ENCODE data around the gene HUS1B. TPM values are rescaled to one million over a fixed set of nuclear protein-coding genes. Genes with fewer than 3 reads are reported as not detected.

Gene HUS1B
- total RNA-seq, 1 donor from 2014 or later: 0.98 TPM

- H3K27ac ChIP-seq: no peak overlapping the region
- H3K9me3 ChIP-seq: no peaks in the 10 kb centered on the region
- H3K36me3 ChIP-seq: no peaks in the 10 kb centered on the region
- TF ChIP-seq POLR2AphosphoS5 (IDR thresholded peaks at IDR 0.05; ENCODE audit: insufficient read depth in 1 of 2, low read depth in 1 of 2): no peak
- no peak for TF ChIP-seq POLR2A (IDR thresholded peaks at IDR 0.05)
- no peak for TF ChIP-seq CTCF (IDR thresholded peaks at IDR 0.05)
- DNase-seq (ENCODE audit: extremely low spot score in 2 of 2): no peak
- no peaks in the 10 kb centered on the region for H3K4me1 ChIP-seq
- intact Hi-C loops (cut with DNase I): no loop called here
- H3K27me3 ChIP-seq: no peaks in the 10 kb centered on the region
- H3K4me3 ChIP-seq: no peak overlapping the region
Measured at GRCh38 chr6:642805-643204, 14.1 kb downstream of the HUS1B start.

- intact Hi-C loops (cut with DNase I): no loop called here
- Histone ChIP-seq H3K4me1 (no peaks in the 10 kb centered on the region), H3K27me3 (no peaks in the 10 kb centered on the region), H3K27ac (no peak overlapping the region), H3K9me3 (no peaks in the 10 kb centered on the region), H3K36me3 (peaks cover 0 to 13% of the 10 kb centered on the region in 2 donors), H3K4me3 (no peak overlapping the region)
- no peak for TF ChIP-seq CTCF (IDR thresholded peaks at IDR 0.05)
- TF ChIP-seq POLR2A (IDR thresholded peaks at IDR 0.05): no peak
- no peak for TF ChIP-seq POLR2AphosphoS5 (IDR thresholded peaks at IDR 0.05; ENCODE audit: insufficient read depth in 1 of 2, low read depth in 1 of 2)
- DNase-seq (ENCODE audit: extremely low spot score in 2 of 2): no peak
Measured at GRCh38 chr6:641225-641985, 15.5 kb downstream of the HUS1B start.

- intact Hi-C loops (cut with DNase I): no loop called here
Measured at GRCh38 chr6:636488-636887, 20.4 kb downstream of the HUS1B start.

GRCh38 chr6:635233-635632 lies 21.7 kb downstream of the HUS1B start:
- intact Hi-C loops (cut with DNase I): no loop called here
- Histone ChIP-seq H3K36me3 (peaks cover 0 to 23% of the 10 kb centered on the region in 2 donors), H3K4me3 (no peak overlapping the region), H3K4me1 (no peaks in the 10 kb centered on the region), H3K9me3 (no peaks in the 10 kb centered on the region), H3K27me3 (no peaks in the 10 kb centered on the region), H3K27ac (no peak overlapping the region)
- no peak for DNase-seq (ENCODE audit: extremely low spot score in 2 of 2)
- no peak for TF ChIP-seq POLR2AphosphoS5 (IDR thresholded peaks at IDR 0.05; ENCODE audit: insufficient read depth in 1 of 2, low read depth in 1 of 2)
- TF ChIP-seq CTCF (IDR thresholded peaks at IDR 0.05): no peak
- TF ChIP-seq POLR2A (IDR thresholded peaks at IDR 0.05): no peak

More at GRCh38 chr6:636488-636887, 20.4 kb downstream of the HUS1B start:
- no peak for DNase-seq (ENCODE audit: extremely low spot score in 2 of 2)
- Histone ChIP-seq H3K36me3 (peaks cover 0 to 18% of the 10 kb centered on the region in 2 donors), H3K27me3 (no peaks in the 10 kb centered on the region), H3K4me1 (no peaks in the 10 kb centered on the region), H3K4me3 (no peak overlapping the region), H3K27ac (no peak overlapping the region), H3K9me3 (no peaks in the 10 kb centered on the region)
- TF ChIP-seq POLR2A (IDR thresholded peaks at IDR 0.05) (no peak), POLR2AphosphoS5 (IDR thresholded peaks at IDR 0.05; ENCODE audit: insufficient read depth in 1 of 2, low read depth in 1 of 2) (no peak), CTCF (IDR thresholded peaks at IDR 0.05) (no peak)

GRCh38 chr6:633611-634010 lies 23.3 kb downstream of the HUS1B start:
- no peak overlapping the region for H3K27ac ChIP-seq
- H3K4me3 ChIP-seq: no peak overlapping the region
- H3K4me1 ChIP-seq: no peaks in the 10 kb centered on the region
- H3K9me3 ChIP-seq: no peaks in the 10 kb centered on the region
- no peaks in the 10 kb centered on the region for H3K27me3 ChIP-seq
- no peak for DNase-seq (ENCODE audit: extremely low spot score in 2 of 2)
- TF ChIP-seq POLR2A (IDR thresholded peaks at IDR 0.05) (no peak), CTCF (IDR thresholded peaks at IDR 0.05) (no peak), POLR2AphosphoS5 (IDR thresholded peaks at IDR 0.05; ENCODE audit: insufficient read depth in 1 of 2, low read depth in 1 of 2) (no peak)
- H3K36me3 ChIP-seq: peaks cover 0 to 23% of the 10 kb centered on the region in 2 donors
- intact Hi-C loops (cut with DNase I): no loop called here

All from vagina (tissue), 2 donors.